ENCODE results near the gene OPCML.

- TF ChIP-seq POLR2AphosphoS5 (IDR thresholded peaks at IDR 0.05; ENCODE audit: low read depth) (no peak), SPI1 (IDR thresholded peaks at IDR 0.05; ENCODE audit: borderline replicate concordance, low read depth) (no peak), CTCF (IDR thresholded peaks at IDR 0.05; ENCODE audit: insufficient read depth, low read length) (no peak), REST (IDR thresholded peaks at IDR 0.05; ENCODE audit: insufficient replicate concordance, low read depth) (no peak), GABPA (IDR thresholded peaks at IDR 0.05; ENCODE audit: low read depth) (no peak)
Measured at GRCh38 chr11:132982772-132983640, 549.3 kb downstream of the OPCML start.

Data from HL-60 (cell line).